GM21619 (cell line): ENCODE measurements around the gene KCNAB1.

Source experiments
- ATAC-seq: cut with Tn5 transposase; IDR thresholded peaks from one replicate; pipeline ENCODE4 v1.9.1; 2021; ENCODE audit not compliant: unreplicated experiment

KCNAB1 gene

GRCh38 chr3:156395961-156396710, 275.8 kb downstream of the KCNAB1 start:
- no peak for ATAC-seq

DNA sequence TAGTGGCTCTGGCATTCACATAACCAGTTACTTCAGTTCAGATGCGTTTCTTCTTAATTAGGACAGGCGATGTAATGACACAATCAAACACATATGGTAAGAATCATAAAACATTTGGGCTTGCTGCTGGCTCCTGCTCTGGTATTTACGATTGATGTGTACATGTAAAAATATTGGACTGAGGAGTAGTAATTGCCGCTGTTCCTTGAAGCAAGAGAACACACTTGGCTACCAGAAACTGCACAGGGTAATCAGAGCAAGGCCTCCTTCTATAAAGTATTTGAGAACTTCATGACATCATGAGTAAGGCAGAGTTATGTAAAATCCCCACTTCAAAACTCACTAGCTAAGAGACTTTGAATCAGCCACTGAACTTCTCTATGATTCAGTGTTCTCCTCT, 276.5 kb downstream of the KCNAB1 start:
- ATAC-seq, result no peak

DNA sequence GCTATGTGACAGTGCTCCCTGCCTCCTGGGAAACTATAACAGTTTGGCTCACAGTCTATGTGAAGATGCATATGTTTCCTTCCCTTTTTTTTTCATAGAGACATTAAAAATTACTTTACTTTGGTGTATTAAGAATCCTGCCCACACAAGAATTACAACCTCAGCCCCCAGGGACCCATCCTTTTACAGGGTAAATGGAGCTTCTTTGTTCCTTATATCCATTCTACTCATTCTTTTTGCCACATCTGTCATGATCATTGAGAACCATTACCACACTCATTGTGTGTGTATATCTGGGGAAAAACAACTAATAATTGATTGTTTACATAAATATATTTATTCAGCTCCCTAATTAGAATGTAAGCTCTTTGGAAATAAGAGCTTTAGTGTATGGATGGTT, 277.2 kb downstream of the KCNAB1 start:
- no peak for ATAC-seq

- ATAC-seq, result no peak
Observed at GRCh38 chr3:156400062-156400461, 279.7 kb downstream of the KCNAB1 start.

- no peak for ATAC-seq
Observed at GRCh38 chr3:156400735-156401134, 280.4 kb downstream of the KCNAB1 start.

GRCh38 chr3:156404217-156404616, 283.8 kb downstream of the KCNAB1 start:
- ATAC-seq, result no peak

DNA sequence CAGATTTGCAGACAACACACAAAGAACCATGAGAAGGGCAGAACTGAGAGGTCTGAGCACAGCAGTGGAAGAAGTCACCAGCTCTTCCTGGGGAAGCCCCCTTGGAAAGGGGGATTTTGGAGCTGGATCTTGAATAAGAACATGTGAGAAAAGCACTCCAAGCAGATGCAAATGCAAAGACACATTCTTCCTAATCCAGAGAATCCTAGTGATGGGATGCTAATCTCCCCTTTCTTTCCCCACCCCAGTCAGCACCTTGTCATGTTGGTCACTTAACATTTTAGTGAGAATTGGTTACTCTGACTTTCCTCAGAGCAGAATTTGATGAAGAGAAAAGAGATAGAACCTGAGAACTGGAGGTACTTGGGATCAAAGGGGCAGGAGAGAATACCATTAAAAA, 286.0 kb downstream of the KCNAB1 start:
- no peak for ATAC-seq

DNA sequence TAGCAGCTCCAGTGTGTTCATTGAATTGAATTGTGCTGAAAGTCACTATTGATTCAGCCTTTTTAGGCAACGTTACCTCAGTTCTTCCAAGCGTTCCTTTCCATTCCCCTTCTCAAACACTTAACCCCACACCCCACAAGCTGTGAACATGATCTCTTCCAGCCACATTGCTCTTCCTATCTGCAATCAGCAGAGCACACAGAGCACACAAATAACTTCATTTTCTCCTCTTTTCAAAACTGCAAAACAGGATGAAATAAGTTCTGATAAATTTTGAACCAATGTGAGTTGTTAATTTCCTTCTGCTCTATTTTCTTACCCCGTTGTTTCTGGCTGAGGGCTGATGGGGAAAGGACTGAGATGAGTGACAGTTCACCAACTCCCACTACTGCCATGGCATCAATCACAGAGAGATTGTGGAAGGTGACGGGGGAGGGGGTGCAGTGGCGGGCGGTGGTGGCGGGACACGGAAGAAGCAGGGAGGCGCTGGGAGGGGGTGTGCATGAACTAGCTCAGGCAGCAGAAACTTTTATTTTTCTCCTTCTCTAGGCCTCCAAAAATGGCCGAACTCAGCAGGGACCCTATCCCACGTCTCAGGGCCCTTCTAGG, 287.3 kb downstream of the KCNAB1 start:
- no peak for ATAC-seq

- ATAC-seq, result no peak
Observed at GRCh38 chr3:156409694-156410093, 289.3 kb downstream of the KCNAB1 start.

- ATAC-seq, result no peak
Observed at GRCh38 chr3:156412600-156412999, 292.2 kb downstream of the KCNAB1 start.

GRCh38 chr3:156413293-156413892, 293.0 kb downstream of the KCNAB1 start:
- no peak for ATAC-seq

DNA sequence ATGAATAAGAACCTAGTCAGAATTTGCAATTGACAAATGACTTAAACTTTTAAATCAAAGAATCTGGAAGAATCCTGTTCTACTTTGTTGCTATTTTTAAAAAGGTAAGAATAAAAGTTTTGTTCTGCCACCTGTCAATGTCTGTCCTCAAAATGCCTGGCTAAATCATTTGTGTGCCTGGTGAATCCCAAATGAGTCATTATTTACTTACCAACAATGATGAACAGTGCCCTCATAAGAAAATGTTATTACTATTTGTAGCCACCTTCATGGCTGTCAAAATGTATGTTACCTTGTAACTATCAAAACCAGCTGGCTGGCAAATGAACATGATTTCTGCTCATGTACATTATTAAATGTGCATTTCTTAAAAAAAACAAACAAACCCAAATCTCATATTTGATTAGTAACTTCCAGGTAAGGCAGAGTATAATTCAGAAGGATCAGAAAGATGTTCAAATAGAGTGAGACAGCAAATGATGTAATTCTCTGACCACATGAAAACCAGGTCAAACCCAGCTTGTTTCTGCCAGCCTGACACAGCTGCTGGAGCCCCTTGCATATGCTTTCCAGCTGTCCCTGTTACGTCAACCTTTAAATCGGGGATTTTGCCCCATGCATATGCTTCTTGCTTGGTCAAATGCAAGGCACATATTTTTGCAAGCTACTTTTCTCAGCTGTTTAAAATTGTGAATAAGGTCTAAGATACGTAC, 296.6 kb downstream of the KCNAB1 start:
- ATAC-seq, result no peak

- ATAC-seq, result no peak
Observed at GRCh38 chr3:156417559-156418132, 297.3 kb downstream of the KCNAB1 start.

GRCh38 chr3:156418428-156418827, 298.1 kb downstream of the KCNAB1 start:
- ATAC-seq, result no peak

GRCh38 chr3:156421534-156421933, 301.2 kb downstream of the KCNAB1 start:
- ATAC-seq, result no peak

GRCh38 chr3:156424758-156425157, 304.4 kb downstream of the KCNAB1 start:
- no peak for ATAC-seq

- no peak for ATAC-seq
Observed at GRCh38 chr3:156425651-156426050, 305.3 kb downstream of the KCNAB1 start.

DNA sequence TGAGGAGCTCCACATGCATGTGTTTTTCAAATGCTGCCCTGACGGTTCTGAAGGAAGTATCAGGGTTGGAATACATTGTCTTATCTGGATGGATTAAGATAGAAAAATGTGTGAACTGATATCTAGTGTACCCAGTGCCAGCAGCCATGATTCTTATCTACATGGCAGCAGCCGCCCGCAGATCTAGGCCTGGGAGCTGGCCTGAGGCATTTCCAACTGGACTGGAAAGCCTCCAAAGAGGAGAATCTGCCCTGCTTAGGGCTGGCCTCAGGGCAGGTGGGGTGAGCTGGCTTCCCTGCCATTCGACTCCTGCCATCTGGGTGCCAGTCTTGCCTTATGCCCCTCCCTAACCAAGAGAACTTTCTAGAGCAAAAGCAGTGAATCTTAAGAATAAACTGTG, 308.7 kb downstream of the KCNAB1 start:
- ATAC-seq, result no peak

DNA sequence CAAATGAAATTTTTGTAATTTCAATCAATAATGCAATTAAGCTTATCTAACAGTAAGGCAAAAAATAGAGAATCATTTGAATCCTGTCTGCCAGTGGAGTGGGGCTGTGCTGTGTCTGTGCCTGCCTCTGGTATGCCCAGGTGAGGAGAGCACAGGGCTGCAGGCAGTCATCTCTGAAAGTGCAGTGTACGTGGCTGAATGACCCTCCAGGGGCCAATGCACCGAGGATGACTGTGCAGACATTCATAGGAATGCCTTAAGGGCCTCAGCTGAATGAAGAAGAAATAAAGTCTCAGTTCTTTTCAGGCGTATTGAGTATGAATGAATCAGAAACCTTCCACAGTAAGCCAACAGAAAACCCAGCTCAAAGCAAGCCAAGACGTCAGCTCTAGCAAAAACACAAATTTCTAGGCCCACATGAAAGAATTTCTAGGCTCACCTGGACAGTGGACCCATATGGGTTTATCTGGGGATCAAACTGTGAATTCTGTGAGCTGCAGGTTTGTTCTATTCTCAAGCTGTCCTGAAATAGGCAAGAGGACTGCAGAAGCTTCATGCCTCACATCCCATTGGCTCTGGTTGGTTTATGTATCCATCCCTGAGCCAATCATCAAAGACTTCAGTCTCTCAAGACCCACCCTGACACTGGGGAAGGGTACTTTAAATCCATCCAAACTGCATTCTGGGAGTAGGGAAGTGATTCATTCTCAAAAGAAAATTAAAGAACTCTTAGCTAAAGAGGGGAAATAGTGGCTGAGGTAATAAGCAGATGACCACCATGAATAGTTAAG, 311.2 kb downstream of the KCNAB1 start:
- ATAC-seq, result no peak

- ATAC-seq, result no peak
Observed at GRCh38 chr3:156432563-156432962, 312.2 kb downstream of the KCNAB1 start.

DNA sequence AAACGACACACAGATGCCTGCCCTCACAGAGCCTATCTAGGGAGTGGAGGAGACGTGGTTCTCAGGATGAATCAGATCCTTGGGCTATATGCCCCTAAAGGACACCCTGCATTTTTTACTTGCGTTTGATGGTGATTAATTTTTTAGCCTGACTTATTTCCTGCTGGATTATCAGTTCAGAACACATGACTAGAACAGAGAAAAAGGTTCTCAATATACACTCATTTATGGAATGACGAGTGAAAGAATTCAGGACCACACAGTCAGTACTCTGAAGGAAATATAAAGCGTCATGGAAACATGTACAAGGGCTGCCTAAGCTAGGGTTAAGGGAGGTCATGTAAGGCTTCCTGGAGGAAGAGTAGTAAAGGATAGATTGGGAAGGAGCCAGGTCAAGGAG, 312.8 kb downstream of the KCNAB1 start:
- ATAC-seq, result no peak
